Ovary (tissue), 3 donors: Measurements from ENCODE around the gene NDUFAB1.

Source experiments
- EP300 ChIP-seq: sonication (generic); formaldehyde crosslinking; IDR thresholded peaks from one replicate; pipeline ENCODE4 v1.6.1; 2017; ENCODE audit warnings: antibody characterized with exemption
- POLR2A ChIP-seq: fragments of 450-650 bp; IDR thresholded peaks from one replicate; pipeline ENCODE4 v1.6.1; 2017; ENCODE audit warnings: antibody characterized with exemption, mild to moderate bottlenecking, moderate library complexity
- TF ChIP-seq, protein P1 (sequence below), 3 donors: fragments of 450-650 bp in 2 of 3; fragments of 200-600 bp in 1 of 3; IDR thresholded peaks; one replicate each; pipeline versions ENCODE4 v1.5.1 to v1.8.0; 2016 to 2022; ENCODE audit warnings: antibody characterized with exemption in 3 of 3, mild to moderate bottlenecking in 1 of 3
- donor health status: DM: no; HTN: no; CAD: no.

DNA sequence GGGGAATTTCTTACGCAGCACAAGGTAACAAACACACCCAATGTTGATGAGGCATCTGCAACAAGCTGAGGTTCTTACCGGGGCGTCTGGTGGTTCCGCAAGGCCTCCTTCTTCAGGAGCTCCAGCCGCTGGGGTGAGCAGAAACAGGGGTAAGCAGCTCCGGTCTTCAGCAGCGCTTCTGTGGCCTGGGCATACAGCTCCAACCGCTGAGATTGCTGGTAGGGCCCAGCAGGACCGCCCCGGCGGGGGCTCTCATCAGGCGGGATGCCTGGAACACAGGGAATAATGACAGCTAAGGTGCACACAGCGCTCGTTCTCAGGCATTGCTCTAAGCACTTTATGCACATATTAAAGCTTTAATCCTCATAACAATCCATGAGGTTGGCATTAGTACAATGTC lies 51.7 kb downstream of the NDUFAB1 start:
- TF ChIP-seq, protein P1, sequence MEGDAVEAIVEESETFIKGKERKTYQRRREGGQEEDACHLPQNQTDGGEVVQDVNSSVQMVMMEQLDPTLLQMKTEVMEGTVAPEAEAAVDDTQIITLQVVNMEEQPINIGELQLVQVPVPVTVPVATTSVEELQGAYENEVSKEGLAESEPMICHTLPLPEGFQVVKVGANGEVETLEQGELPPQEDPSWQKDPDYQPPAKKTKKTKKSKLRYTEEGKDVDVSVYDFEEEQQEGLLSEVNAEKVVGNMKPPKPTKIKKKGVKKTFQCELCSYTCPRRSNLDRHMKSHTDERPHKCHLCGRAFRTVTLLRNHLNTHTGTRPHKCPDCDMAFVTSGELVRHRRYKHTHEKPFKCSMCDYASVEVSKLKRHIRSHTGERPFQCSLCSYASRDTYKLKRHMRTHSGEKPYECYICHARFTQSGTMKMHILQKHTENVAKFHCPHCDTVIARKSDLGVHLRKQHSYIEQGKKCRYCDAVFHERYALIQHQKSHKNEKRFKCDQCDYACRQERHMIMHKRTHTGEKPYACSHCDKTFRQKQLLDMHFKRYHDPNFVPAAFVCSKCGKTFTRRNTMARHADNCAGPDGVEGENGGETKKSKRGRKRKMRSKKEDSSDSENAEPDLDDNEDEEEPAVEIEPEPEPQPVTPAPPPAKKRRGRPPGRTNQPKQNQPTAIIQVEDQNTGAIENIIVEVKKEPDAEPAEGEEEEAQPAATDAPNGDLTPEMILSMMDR (IDR thresholded peaks at IDR 0.05): no peak
- TF ChIP-seq POLR2A (no peak), EP300 (no peak)
